Prostate gland (tissue), 1 donor: ENCODE results near the gene TGFA.

Experiments used
- POLR2A ChIP-seq: fragments of 450-650 bp; IDR thresholded peaks from one replicate; pipeline ENCODE4 v1.6.1; 2016; ENCODE audit warnings: antibody characterized with exemption, mild to moderate bottlenecking
- POLR2AphosphoS5 ChIP-seq: sonication (generic); formaldehyde crosslinking; IDR thresholded peaks from one replicate; pipeline ENCODE4 v1.6.1; 2017; ENCODE audit warnings: antibody characterized with exemption

DNA sequence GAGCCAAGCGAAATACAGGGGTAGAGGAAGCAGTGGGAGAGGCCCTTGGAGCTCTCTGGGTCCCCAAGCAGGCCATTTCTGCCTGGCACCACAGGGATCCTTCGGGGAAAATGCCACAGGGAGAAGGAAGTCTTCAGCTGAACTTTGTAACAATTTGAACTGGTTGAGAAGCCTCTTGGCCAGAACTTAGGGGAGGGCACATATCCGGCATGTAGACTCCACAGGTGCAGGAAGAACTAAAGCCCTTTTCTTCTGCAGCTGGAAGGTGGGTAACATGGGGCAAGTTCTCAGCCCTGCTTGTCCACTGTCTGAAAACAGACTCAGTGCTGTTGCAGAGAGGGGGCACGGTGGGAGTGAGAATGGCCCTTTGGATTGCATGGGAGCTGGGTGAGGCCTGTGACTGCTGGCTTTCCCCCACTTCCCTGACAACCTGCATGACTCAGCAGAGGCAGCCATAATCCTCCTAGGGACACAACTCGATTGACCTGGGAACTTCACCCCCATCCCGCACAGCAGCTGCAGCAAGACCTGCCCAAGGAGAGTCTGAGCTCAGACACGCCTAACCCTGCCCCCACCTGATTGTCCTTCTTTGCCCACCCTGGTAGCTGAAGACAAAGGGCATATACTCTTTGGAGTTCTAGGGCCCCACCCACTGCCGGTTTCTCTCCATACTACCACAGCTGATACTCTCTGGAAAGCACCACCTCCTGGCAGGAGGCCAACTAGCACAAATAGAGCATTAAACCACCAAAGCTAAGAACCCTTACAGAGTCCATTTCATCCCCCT, 150.2 kb downstream of the TGFA start:
- no peak for TF ChIP-seq POLR2AphosphoS5
- no peak for TF ChIP-seq POLR2A
